AG10803 (cell line): ENCODE measurements around the gene CYB5R4.
"Not testable (repeated sequence)": the region's sequence is repeated elsewhere in the genome, so short reads cannot be mapped to it uniquely, and the experiment has no call there.

Experiments used
- DNase-seq: peaks from one replicate; pipeline ENCODE4 v3.0.0; 2010; ENCODE audit warnings: low read depth
- H3K4me3 ChIP-seq: 2 replicates; pipeline ENCODE4 v1.5.1; 2011; ENCODE audit warnings: mild to moderate bottlenecking, low read length, control low read depth
- TF ChIP-seq, protein P1 (sequence below): conservative IDR thresholded peaks from 2 replicates; pipeline ENCODE4 v1.5.1; 2011; ENCODE audit warnings: mild to moderate bottlenecking, low read length, control low read depth, inconsistent platforms

CYB5R4 gene

DNA sequence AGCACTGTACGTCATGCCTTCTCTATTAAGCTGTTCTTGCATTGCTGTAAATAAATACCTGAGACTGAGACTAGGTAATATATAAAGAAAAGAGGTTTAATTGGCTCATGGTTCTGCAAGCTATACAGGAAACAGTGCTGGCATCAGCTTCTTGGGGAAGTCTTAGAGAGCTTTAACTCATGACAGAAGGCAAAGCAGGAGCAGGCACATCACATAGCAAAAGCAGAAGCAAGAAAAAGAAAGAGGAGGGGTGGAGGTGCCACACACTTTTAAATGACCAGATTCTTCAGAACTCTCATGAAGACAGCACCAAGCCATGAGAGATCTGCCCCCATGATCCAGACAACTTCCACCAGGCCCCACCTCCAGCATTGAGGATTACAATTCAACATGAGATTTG is 30.1 kb downstream of the CYB5R4 start:
- no peak overlapping the region for H3K4me3 ChIP-seq
- TF ChIP-seq, protein P1, sequence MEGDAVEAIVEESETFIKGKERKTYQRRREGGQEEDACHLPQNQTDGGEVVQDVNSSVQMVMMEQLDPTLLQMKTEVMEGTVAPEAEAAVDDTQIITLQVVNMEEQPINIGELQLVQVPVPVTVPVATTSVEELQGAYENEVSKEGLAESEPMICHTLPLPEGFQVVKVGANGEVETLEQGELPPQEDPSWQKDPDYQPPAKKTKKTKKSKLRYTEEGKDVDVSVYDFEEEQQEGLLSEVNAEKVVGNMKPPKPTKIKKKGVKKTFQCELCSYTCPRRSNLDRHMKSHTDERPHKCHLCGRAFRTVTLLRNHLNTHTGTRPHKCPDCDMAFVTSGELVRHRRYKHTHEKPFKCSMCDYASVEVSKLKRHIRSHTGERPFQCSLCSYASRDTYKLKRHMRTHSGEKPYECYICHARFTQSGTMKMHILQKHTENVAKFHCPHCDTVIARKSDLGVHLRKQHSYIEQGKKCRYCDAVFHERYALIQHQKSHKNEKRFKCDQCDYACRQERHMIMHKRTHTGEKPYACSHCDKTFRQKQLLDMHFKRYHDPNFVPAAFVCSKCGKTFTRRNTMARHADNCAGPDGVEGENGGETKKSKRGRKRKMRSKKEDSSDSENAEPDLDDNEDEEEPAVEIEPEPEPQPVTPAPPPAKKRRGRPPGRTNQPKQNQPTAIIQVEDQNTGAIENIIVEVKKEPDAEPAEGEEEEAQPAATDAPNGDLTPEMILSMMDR: no peak

DNA sequence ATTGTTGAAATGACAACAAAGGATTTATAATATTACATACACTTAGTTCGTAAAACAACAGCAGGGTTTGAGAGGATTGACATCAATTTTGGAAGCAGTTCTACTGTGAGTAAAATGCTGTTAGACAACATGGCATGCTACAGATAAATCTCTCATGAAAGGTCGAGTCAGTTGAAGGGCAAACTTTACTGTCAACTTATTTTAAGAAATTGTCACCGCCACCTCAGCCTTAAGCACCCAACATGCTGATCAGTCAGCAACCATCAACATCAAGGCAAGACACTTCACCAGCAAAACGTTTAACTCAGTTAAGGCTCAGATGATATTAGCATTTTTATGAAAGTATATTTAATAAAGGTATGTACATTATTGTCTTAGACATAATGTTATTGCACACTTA is 31.0 kb downstream of the CYB5R4 start:
- TF ChIP-seq, protein P1: no peak
- DNase-seq: no peak
- H3K4me3 ChIP-seq: no peak overlapping the region

More for the DNA sequence above, 30.1 kb downstream of the CYB5R4 start:
- no peak for DNase-seq

DNA sequence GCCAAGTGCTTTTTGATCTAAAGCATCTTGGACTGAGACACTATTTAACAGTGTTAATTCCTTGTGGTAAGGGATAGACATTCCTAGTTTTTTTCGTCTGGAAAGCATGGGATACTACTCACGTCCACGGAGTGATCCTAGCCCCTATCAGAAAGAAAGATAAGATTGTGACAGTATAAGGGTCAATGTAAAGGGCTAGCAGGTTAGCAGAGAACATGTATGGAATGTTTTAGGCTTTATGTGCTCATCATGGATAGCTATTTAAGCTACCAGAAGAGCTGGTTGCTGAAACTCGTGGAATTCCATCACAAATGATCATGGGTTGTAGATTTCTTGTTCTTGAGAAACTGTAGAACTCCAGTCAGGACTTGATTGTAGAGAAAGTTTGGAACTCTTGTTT is 32.1 kb downstream of the CYB5R4 start:
- TF ChIP-seq, protein P1: no peak

DNA sequence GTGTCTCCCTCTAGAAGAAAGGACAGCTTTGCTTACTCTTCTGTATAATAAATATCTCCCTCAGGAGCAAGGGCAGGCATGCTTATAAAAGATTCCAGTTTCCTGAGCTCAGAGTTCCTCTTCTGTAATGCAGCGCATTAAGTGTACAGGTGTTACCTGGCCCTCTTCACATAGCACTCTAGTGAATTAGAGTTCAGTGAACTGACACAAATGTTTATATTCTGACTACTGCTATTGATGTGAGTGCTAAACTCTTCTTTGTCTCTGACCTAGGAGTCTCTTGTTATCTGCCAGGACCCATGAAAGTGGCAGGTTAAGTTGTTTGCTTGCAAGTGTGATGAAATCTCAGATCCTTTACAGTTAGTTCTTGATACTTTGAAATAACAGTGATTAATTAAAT is 33.5 kb downstream of the CYB5R4 start:
- H3K4me3 ChIP-seq: no peak overlapping the region
- no peak for DNase-seq
- TF ChIP-seq, protein P1: no peak

More for the DNA sequence above, 32.1 kb downstream of the CYB5R4 start:
- no peak overlapping the region for H3K4me3 ChIP-seq
- no peak for DNase-seq

DNA sequence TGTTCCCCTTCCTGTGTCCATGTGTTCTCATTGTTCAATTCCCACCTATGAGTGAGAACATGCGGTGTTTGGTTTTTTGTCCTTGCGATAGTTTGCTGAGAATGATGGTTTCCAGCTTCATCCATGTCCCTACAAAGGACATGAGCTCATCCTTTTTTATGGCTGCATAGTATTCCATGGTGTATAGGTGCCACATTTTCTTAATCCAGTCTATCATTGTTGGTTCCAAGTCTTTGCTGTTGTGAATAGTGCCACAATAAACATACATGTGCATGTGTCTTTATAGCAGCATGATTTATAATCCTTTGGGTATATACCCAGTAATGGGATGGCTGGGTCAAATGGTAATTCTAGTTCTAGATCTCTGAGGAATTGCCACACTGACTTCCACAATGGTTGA is 37.6 kb downstream of the CYB5R4 start:
- not testable (repeated sequence) for H3K4me3 ChIP-seq, DNase-seq

DNA sequence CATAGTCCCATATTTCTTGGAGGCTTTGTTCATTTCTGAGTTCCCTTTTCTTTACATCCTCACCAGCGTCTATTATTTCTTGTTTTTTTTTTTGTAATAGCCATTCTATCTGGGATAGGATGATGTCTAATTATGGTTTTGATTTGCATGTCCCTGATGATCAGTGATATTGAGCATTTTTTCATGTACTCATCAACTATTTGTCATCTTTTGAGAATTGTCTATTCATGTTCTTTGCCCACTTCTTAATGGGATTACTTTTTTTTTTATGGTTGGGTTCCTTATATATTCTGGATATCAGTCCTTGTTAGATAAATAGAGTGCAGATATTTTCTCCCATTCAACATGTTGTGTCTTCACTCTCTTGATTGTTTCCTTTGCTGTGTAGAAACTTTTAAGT is 42.1 kb downstream of the CYB5R4 start:
- no peak overlapping the region for H3K4me3 ChIP-seq
- TF ChIP-seq, protein P1: no peak
- no peak for DNase-seq

DNA sequence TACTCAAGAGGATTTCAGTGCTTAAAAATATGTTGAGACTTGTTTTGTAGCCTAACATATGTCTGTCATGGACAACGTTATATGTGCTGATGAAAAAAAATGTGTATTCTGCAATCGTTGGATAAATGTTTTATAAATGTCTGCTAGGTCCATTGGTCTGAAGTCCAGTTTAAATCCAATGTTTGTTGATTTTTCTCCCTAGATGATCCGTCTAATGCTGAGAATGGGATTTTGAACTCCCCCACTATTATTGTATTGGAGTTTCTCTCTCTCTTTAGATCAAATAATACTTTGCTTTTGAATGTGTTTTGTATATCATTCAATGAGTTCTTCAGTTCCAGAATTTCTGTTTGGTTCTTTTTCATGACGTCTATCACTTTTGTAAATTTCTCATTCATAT is 44.9 kb downstream of the CYB5R4 start:
- TF ChIP-seq, protein P1: no peak
- H3K4me3 ChIP-seq: no peak overlapping the region
- no peak for DNase-seq

DNA sequence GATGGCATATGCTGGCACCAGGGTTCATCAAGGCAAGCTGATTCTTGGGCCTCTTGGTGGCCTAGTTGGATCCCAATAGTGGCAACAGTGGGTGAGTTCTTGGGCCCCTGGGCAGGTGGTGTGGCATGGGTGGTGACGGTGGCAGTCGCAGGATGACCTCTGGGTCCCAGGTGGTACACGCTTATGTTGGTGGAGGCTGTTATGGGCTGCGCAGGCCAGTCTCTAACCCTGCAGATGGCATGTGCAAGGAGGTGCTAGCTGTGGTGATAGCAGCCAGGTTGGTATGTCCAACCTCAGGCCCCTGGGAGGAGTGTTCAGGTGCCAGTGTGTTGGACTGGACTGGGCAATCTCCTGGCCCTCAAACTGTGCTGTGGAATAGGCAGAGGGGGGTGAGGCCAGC is 46.2 kb downstream of the CYB5R4 start:
- TF ChIP-seq, protein P1: no peak
- DNase-seq: no peak
- H3K4me3 ChIP-seq: no peak overlapping the region

DNA sequence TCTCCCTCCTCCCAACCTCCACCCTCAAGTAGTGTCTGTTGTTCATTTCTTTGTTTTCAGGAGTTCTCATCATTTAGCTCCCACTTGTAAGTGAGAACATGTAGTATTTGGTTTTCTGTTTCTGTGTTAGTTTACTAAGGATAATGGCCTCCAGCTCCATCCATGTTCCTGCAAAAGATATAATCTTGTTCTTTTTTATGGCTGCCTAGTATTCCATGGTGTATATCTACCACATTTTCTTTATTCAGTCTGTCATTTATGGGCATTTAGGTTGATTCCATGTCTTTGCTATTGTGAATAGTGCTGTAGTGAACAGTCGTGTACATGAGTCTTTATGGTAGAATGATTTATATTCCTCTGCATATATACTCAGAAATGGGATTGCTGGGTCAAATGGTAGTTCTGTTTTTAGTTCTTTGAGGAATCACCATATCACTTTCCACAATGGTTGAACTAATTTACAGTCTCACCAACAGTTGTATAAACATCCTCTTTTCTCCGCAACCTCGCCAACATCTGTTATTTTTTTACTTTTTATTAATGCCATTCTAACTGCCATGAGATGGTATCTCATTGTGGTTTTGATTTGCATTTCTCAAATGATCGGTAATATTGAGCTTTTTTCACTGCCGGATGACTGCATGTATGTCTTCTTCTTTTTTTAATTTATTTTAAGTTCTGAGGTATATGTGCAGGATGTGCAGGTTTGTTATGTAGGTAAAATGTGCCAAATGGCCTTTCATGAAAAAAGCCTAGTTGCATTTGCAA is 48.3 kb downstream of the CYB5R4 start:
- not testable (repeated sequence) for DNase-seq, H3K4me3 ChIP-seq
